GM19035 (cell line): ENCODE results near the gene ADGRB3.
"Not testable (repeated sequence)": the region's sequence is repeated elsewhere in the genome, so short reads cannot be mapped to it uniquely, and the experiment has no call there.

Experiments used
- ATAC-seq: cut with Tn5 transposase; IDR thresholded peaks from one replicate; pipeline ENCODE4 v1.9.1; 2021; ENCODE audit not compliant: unreplicated experiment

ADGRB3 gene

GRCh38 chr6:68912805-68913204 is 277.7 kb downstream of the ADGRB3 start:
- not testable (repeated sequence) for ATAC-seq

GRCh38 chr6:68915586-68915985 is 280.5 kb downstream of the ADGRB3 start:
- ATAC-seq = no peak

- no peak for ATAC-seq
These were observed 284.5 kb downstream of the ADGRB3 start for GRCh38 chr6:68919537-68919936.

- ATAC-seq = no peak
These were observed 306.3 kb downstream of the ADGRB3 start for GRCh38 chr6:68941345-68941744.

- no peak for ATAC-seq
These were observed 312.6 kb downstream of the ADGRB3 start for GRCh38 chr6:68947721-68948120.

GRCh38 chr6:68951270-68951669 is 316.2 kb downstream of the ADGRB3 start:
- ATAC-seq = no peak

GRCh38 chr6:68958327-68958726 is 323.2 kb downstream of the ADGRB3 start:
- ATAC-seq = no peak

- peak; percentile 82 for ATAC-seq
These were observed 332.6 kb downstream of the ADGRB3 start for GRCh38 chr6:68967549-68968300.

- no peak for ATAC-seq
These were observed 333.2 kb downstream of the ADGRB3 start for GRCh38 chr6:68968301-68968649.

GRCh38 chr6:68973066-68973465 is 338.0 kb downstream of the ADGRB3 start:
- ATAC-seq = no peak

- ATAC-seq = no peak
These were observed 340.0 kb downstream of the ADGRB3 start for GRCh38 chr6:68975064-68975463.

GRCh38 chr6:68975816-68976215 is 340.7 kb downstream of the ADGRB3 start:
- no peak for ATAC-seq

GRCh38 chr6:68976260-68976659 is 341.2 kb downstream of the ADGRB3 start:
- ATAC-seq = no peak

GRCh38 chr6:68978411-68978810 is 343.3 kb downstream of the ADGRB3 start:
- ATAC-seq = no peak

GRCh38 chr6:68981668-68982067 is 346.6 kb downstream of the ADGRB3 start:
- not testable (repeated sequence) for ATAC-seq

- ATAC-seq = no peak
These were observed 353.6 kb downstream of the ADGRB3 start for GRCh38 chr6:68988698-68989097.

GRCh38 chr6:68990317-68990716 is 355.2 kb downstream of the ADGRB3 start:
- ATAC-seq = no peak

- no peak for ATAC-seq
These were observed 358.8 kb downstream of the ADGRB3 start for GRCh38 chr6:68993911-68994310.

- ATAC-seq = no peak
These were observed 359.4 kb downstream of the ADGRB3 start for GRCh38 chr6:68994521-68994920.

- ATAC-seq = no peak
These were observed 370.1 kb downstream of the ADGRB3 start for GRCh38 chr6:69005199-69005598.

GRCh38 chr6:69007781-69008180 is 372.7 kb downstream of the ADGRB3 start:
- no peak for ATAC-seq

GRCh38 chr6:69012211-69012610 is 377.1 kb downstream of the ADGRB3 start:
- no peak for ATAC-seq

- ATAC-seq = no peak
These were observed 377.8 kb downstream of the ADGRB3 start for GRCh38 chr6:69012876-69013275.
